Fibroblast of skin of back (primary cell): Measurements from ENCODE around the gene TIMM17A.
"Not testable (repeated sequence)": the region's sequence is repeated elsewhere in the genome, so short reads cannot be mapped to it uniquely, and the experiment has no call there.

Source experiments
- DNase-seq: peaks from one replicate; pipeline ENCODE4 v3.0.0-alpha.2; 2013

Gene TIMM17A

GRCh38 chr1:202016022-202016810 is 60.9 kb downstream of the TIMM17A start:
- DNase-seq: no peak

DNA sequence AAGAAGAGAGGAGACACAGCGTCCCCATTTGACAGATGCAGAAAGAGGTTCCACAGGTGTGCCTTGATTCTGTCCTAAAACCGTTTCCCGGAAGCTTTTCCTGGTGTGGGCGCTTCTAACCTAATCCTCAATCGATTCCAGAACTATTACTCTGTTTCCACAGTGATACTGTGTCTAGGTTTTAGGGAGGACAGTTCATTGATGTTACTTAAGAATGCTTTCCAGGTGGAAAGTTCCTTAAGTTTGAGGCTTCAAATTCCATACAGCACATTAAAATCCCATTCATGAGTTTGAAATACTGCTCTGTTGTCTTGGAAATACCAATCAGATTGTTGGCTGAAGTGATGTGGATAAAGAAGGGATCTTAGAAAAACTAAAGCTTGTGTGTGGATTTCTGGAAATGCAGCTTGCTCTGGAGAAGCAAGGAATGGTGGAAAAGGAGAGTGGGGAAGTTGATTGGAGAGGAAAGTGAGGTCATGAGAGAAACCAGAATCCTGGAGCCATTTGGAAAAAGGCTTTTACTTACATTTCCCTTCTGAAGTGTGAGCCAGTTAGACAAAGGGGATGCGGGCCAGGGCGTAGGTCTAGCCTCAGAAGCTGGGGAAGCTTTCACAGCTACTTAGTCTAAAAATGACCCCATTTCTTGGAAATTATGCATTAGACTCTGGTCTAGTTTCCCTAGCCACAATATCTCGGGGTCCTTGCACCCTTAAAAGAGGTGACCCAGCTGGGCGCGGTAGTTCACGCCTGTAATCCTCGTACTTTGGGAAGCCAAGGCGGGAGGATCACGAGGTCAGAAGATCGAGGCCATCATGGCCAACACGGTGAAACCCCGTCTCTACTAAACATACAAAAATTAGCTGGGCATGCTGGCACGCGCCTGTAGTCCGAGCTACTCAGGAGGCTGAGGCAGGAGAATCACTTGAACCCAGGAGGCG is 61.8 kb downstream of the TIMM17A start:
- no peak for DNase-seq

- no peak for DNase-seq
These were observed 62.6 kb downstream of the TIMM17A start for GRCh38 chr1:202017749-202018467.

DNA sequence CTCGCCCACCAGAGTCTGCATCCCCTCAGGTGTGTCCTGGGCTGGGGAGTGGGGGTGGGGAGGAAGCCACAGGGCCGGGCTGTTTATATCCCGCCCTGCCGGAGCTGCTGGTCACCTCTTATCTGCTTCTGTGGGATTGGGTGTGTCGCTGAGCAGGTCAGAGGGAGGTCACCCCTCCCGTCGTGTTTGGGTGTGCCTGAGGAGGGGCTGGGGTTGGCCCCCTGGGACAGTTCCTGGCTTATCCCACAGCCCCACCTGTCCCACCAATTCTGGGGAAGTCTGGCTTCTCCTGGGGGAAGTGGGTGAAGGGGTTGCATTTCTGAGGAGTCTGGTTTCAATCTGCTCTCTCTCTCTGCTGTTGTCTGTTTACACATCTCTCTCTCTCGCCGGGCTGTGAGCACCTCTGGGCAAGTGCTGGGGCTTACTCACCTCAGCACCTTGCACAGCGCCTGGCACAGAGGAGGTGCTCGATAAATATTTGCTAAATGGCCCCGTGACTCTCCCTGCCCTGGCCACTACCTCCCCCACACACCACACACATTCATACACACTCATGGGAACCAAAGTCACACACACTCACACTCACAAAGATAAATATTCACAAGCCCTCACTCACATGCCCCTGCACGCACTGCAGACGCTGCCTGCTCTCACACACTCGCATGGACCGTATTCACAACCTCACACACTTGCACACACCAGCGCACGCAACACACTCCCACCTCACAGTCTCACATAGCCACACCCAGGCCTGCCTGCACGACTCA is 63.3 kb downstream of the TIMM17A start:
- DNase-seq: no peak

DNA sequence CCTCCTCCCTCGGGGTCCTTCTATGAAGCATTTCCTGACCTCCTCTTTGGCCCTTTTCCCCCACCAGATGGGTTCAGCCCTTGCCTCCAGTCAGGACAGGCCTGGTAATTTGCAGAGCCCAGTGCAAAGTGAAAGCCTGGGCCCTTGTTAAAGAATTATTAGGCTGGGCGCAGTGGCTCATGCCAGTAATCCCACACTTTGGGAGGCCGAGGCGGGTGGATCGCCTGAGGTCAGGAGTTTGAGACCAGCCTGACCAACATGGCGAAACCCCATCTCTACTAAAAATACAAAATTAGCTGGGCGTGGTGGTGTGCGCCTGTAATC is 63.9 kb downstream of the TIMM17A start:
- DNase-seq: not testable (repeated sequence)
